Fibroblast of lung (primary cell): ENCODE results near the gene DCST2. TPM values are rescaled to one million over a fixed set of nuclear protein-coding genes. Genes with fewer than 3 reads are reported as not detected.

ENCODE experiments used
- DNase-seq, 2 donors: peaks; one replicate each; pipeline versions ENCODE4 v3.0.0 to v3.0.0-alpha.2; 2010; ENCODE audit warnings: low read depth in 2 of 2
- H2AFZ ChIP-seq: 2 replicates; pipeline ENCODE4 v1.5.1; 2012; ENCODE audit warnings: low read length, control low read depth, inconsistent platforms
- H3K27ac ChIP-seq: 2 replicates; pipeline ENCODE4 v1.5.1; 2011; ENCODE audit warnings: low read length, control low read depth; ENCODE audit not compliant: insufficient read depth
- H3K27me3 ChIP-seq: 2 replicates; pipeline ENCODE4 v1.5.1; 2011; ENCODE audit warnings: mild to moderate bottlenecking, low read length; ENCODE audit not compliant: control insufficient read depth, insufficient read depth
- H3K36me3 ChIP-seq: 2 replicates; pipeline ENCODE4 v1.5.1; 2011; ENCODE audit warnings: low read length; ENCODE audit not compliant: control insufficient read depth, insufficient read depth
- H3K4me1 ChIP-seq: 2 replicates; pipeline ENCODE4 v1.5.1; 2011; ENCODE audit warnings: low read length; ENCODE audit not compliant: control insufficient read depth, insufficient read depth; ENCODE audit errors: extremely low read depth
- H3K4me2 ChIP-seq: 2 replicates; pipeline ENCODE4 v1.5.1; 2011; ENCODE audit warnings: low read length, control low read depth; ENCODE audit not compliant: insufficient read depth; ENCODE audit errors: extremely low read depth
- H3K4me3 ChIP-seq, 4 experiments: fragments of 200-600 bp in 1 of 4; sonication (generic) in 1 of 4; replicated peaks in 1 of 4; 2 replicates each; pipeline ENCODE4 v1.5.1; 2011 to 2016; ENCODE audit warnings: low read length in 4 of 4, low read depth in 3 of 4, mild to moderate bottlenecking in 3 of 4, control low read depth in 2 of 4, inconsistent platforms in 1 of 4, mixed read lengths in 1 of 4; ENCODE audit not compliant: insufficient read depth in 1 of 4; ENCODE audit errors: control extremely low read depth in 1 of 4
- H3K79me2 ChIP-seq: 2 replicates; pipeline ENCODE4 v1.5.1; 2012; ENCODE audit warnings: mild to moderate bottlenecking, low read length, inconsistent platforms; ENCODE audit not compliant: control insufficient read depth, insufficient read depth
- H3K9ac ChIP-seq: 2 replicates; pipeline ENCODE4 v1.5.1; 2011; ENCODE audit warnings: mild to moderate bottlenecking, low read length, control low read depth; ENCODE audit not compliant: insufficient read depth
- H3K9me3 ChIP-seq: 2 replicates; pipeline ENCODE4 v1.5.1; 2012; ENCODE audit warnings: low read depth, low read length; ENCODE audit not compliant: control insufficient read depth, insufficient read depth
- H4K20me1 ChIP-seq: 2 replicates; pipeline ENCODE4 v1.5.1; 2011; ENCODE audit warnings: low read length; ENCODE audit not compliant: control insufficient read depth, insufficient read depth; ENCODE audit errors: extremely low read depth
- EZH2 ChIP-seq: IDR thresholded peaks from 2 replicates; pipeline ENCODE4 v1.5.1; 2012; ENCODE audit warnings: low read length, control low read depth, mild to moderate bottlenecking; ENCODE audit errors: missing control alignments
- polyA plus RNA-seq, 2 donors: library from polyadenylated mRNA; depleted of rRNA in 1 of 2; stranded (reverse) in 1 of 2; unstranded in 1 of 2; fragments of >200 nt; gene quantifications; 2 replicates each; pipeline ENCODE4 v1.2.1, GENCODE V29; 2011 to 2012; ENCODE audit warnings: missing spikeins in 1 of 2
- total RNA-seq: library from RNA; depleted of rRNA; stranded (reverse); fragments of >200 nt; gene quantifications from 2 replicates; pipeline ENCODE4 v1.2.1, GENCODE V29; 2014
- TF ChIP-seq, protein P1 (sequence below), 2 donors: IDR thresholded peaks in 1 of 2; conservative IDR thresholded peaks in 1 of 2; 1 replicate in 1 of 2; 2 replicates in 1 of 2; pipeline ENCODE4 v1.5.1; 2011 to 2012; ENCODE audit warnings: low read length in 2 of 2, control low read depth in 1 of 2, inconsistent platforms in 1 of 2, low read depth in 1 of 2, mild to moderate bottlenecking in 1 of 2

The DCST2 gene
- total and polyA plus RNA-seq, 2 donors (not counting 1 experiment from before 2014, with no cell fraction given), result 0.06 to 0.17 TPM

DNA sequence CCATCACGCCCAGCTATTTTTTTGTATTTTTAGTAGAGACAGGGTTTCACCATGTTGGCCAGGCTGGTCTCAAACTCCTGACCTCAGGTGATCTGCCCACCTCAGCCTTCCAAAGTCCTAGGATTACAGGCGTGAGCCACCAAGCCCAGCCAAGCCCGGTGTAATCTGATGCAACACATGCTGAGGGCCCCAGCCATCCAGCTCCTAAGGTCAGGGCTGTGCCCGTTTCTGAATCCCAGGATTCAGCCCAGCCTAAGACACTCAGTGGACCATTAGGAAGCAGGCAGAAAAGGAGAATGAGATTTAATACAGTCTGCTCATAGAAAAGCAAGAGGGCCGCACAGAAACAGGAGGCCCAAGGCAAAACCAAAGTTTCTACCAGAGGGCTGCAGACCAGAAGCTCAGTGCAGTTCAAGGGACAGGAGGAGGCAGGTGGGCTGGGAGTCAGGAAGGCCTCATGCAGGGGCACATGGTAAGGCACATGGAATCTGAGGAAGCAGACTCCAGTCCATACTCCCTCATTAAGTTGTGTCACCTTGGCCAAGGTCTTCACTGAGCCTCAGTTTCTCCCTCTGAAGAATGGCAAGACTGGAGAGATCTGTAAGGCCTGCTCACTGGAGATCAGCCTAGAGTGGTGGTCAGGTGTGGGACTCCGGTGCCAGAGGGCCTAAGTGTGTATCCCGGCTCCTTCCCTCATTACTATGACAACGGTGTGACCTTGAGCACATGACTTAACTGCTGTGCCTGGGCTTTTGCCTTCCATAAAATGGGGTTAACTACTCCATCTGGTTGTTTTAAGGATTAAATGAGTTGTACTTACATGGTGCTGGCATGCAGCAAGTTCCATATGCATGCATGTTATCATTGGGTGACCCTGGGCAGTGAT is 15.1 kb upstream of the DCST2 start:
- H3K4me3 ChIP-seq, result no peak overlapping the region
- no peak for DNase-seq
- H3K9me3 ChIP-seq, result no peaks in the 10 kb centered on the region
- no peak overlapping the region for H3K9ac ChIP-seq
- H3K4me1 ChIP-seq, result peaks cover 9% of the 10 kb centered on the region
- H3K79me2 ChIP-seq, result no peaks in the 10 kb centered on the region
- no peaks in the 10 kb centered on the region for H4K20me1 ChIP-seq
- H3K36me3 ChIP-seq, result no peaks in the 10 kb centered on the region
- no peak overlapping the region for H3K27ac ChIP-seq
- TF ChIP-seq EZH2, result no peak
- TF ChIP-seq, protein P1, sequence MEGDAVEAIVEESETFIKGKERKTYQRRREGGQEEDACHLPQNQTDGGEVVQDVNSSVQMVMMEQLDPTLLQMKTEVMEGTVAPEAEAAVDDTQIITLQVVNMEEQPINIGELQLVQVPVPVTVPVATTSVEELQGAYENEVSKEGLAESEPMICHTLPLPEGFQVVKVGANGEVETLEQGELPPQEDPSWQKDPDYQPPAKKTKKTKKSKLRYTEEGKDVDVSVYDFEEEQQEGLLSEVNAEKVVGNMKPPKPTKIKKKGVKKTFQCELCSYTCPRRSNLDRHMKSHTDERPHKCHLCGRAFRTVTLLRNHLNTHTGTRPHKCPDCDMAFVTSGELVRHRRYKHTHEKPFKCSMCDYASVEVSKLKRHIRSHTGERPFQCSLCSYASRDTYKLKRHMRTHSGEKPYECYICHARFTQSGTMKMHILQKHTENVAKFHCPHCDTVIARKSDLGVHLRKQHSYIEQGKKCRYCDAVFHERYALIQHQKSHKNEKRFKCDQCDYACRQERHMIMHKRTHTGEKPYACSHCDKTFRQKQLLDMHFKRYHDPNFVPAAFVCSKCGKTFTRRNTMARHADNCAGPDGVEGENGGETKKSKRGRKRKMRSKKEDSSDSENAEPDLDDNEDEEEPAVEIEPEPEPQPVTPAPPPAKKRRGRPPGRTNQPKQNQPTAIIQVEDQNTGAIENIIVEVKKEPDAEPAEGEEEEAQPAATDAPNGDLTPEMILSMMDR (conservative IDR thresholded peaks at IDR 0.05 in 1 of 2, IDR thresholded peaks at IDR 0.05 in 1 of 2; ENCODE audit: low read depth in 1 of 2, low read length in 2 of 2), result no peak
- no peak overlapping the region for H3K4me2 ChIP-seq
- no peak overlapping the region for H2AFZ ChIP-seq
- H3K27me3 ChIP-seq, result no peaks in the 10 kb centered on the region

GRCh38 chr1:155044812-155045657 is 11.5 kb upstream of the DCST2 start:
- TF ChIP-seq, protein P1 (conservative IDR thresholded peaks at IDR 0.05 in 1 of 2, IDR thresholded peaks at IDR 0.05 in 1 of 2; ENCODE audit: low read depth in 1 of 2, low read length in 2 of 2), result peak; percentile 68 to 87
- no peak for TF ChIP-seq EZH2
- H2AFZ ChIP-seq, result no peak overlapping the region
- peaks cover 5% of the 10 kb centered on the region for H3K4me1 ChIP-seq
- DNase-seq, result peak; percentile 66 to 85
- no peaks in the 10 kb centered on the region for H3K9me3 ChIP-seq
- H3K4me3 ChIP-seq, result no peak overlapping the region
- H3K79me2 ChIP-seq, result no peaks in the 10 kb centered on the region
- no peaks in the 10 kb centered on the region for H4K20me1 ChIP-seq
- H3K36me3 ChIP-seq, result no peaks in the 10 kb centered on the region
- peaks cover 6% of the 10 kb centered on the region for H3K27me3 ChIP-seq
- no peak overlapping the region for H3K9ac ChIP-seq
- H3K27ac ChIP-seq, result no peak overlapping the region
- H3K4me2 ChIP-seq, result no peak overlapping the region

DNA sequence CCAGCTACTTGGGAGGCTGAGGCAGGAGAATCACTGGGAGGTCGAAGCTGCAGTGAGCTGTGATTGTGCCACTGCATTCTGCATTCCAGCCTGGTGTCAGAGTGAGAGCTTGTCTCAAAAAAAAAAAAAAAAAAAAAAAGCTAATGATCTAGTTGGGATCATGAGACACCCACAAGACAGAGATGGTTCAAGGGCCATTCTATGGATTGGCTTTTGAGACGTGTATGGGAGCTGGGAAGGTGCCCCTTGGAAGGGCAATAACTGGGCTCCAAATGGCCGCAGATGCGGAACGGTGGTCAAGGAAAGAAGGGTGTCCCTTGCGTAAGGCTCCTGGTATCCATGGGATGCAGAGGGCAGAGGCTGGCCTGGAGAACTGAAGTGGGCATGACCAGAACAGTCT is 10.8 kb upstream of the DCST2 start:
- H4K20me1 ChIP-seq, result no peaks in the 10 kb centered on the region
- H3K9me3 ChIP-seq, result no peaks in the 10 kb centered on the region
- no peak overlapping the region for H3K4me2 ChIP-seq
- no peak overlapping the region for H3K4me3 ChIP-seq
- TF ChIP-seq, protein P1 (conservative IDR thresholded peaks at IDR 0.05 in 1 of 2, IDR thresholded peaks at IDR 0.05 in 1 of 2; ENCODE audit: low read depth in 1 of 2, low read length in 2 of 2), result no peak
- TF ChIP-seq EZH2, result no peak
- no peak overlapping the region for H2AFZ ChIP-seq
- no peaks in the 10 kb centered on the region for H3K36me3 ChIP-seq
- H3K4me1 ChIP-seq, result peaks cover 2% of the 10 kb centered on the region
- no peaks in the 10 kb centered on the region for H3K79me2 ChIP-seq
- H3K27me3 ChIP-seq, result peaks cover 6% of the 10 kb centered on the region
- DNase-seq, result no peak
- H3K9ac ChIP-seq, result no peak overlapping the region
- H3K27ac ChIP-seq, result no peak overlapping the region
